Cortex of kidney (tissue), 1 donor: Measurements from ENCODE around the gene C1QB.
"Not testable (repeated sequence)": the region's sequence is repeated elsewhere in the genome, so short reads cannot be mapped to it uniquely, and the experiment has no call there.

Source experiments
- DNase-seq: peaks from one replicate; lab custom pipeline; 2025; lab: John Stamatoyannopoulos, UW

The C1QB gene

GRCh38 chr1:22696610-22697009, 43.6 kb downstream of the C1QB start:
- DNase-seq: no peak

DNA sequence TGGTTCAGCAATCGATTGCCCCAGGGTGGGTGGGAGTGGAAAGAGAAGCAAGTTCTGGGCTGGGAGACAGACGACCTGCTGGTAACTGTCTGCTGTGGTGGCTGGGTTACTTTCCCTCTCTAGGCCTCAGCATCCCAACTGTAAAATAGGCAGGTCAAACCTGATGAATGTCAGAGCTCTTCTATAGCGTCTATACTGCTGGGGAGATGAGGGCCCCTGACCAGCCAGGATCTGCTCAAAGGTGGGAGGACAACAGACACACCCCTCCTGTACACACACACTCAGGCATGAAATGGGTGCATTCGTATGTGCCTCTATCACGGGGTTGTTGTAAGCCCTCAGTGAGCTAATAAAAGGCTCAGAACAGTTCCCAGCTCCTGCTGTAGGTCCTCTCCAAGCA, 44.9 kb downstream of the C1QB start:
- no peak for DNase-seq

GRCh38 chr1:22699681-22700520, 46.9 kb downstream of the C1QB start:
- no peak for DNase-seq

- no peak for DNase-seq
Measured at GRCh38 chr1:22702296-22703085, 49.5 kb downstream of the C1QB start.

DNA sequence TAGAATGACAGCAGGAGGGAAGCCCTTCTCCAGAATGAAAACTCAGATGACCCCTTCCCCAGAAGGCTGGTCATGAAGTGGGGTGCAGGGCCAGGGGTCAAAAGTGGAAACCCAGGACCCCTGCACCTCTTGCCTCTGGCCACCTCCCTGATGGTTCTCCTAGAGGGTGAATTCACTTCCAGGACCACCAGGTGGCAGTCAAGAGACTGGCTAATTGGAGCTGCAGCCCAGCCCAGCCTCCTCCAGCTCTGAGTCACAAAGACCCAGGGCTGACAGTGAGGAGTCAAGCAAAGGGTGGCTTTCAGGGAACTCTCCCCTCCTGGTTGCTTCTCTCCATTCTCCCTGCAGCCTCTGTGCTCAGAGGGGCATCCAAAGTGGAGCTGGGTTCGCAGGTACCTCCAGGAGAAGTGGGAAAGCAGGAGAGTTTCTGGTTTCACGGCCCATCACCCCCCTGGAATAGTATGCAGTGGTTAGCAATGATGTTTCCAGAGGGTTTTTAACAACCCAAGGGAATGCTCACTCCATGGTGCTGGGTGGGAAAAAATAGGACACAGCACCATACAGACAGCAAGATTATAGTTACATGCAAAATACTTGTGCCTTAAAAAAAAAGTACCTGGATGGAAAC, 51.5 kb downstream of the C1QB start:
- DNase-seq: no peak

- no peak for DNase-seq
Measured at GRCh38 chr1:22705586-22705985, 52.5 kb downstream of the C1QB start.

- not testable (repeated sequence) for DNase-seq
Measured at GRCh38 chr1:22706100-22706499, 53.1 kb downstream of the C1QB start.

GRCh38 chr1:22708777-22709176, 55.7 kb downstream of the C1QB start:
- DNase-seq: no peak

GRCh38 chr1:22709227-22709626, 56.2 kb downstream of the C1QB start:
- no peak for DNase-seq

DNA sequence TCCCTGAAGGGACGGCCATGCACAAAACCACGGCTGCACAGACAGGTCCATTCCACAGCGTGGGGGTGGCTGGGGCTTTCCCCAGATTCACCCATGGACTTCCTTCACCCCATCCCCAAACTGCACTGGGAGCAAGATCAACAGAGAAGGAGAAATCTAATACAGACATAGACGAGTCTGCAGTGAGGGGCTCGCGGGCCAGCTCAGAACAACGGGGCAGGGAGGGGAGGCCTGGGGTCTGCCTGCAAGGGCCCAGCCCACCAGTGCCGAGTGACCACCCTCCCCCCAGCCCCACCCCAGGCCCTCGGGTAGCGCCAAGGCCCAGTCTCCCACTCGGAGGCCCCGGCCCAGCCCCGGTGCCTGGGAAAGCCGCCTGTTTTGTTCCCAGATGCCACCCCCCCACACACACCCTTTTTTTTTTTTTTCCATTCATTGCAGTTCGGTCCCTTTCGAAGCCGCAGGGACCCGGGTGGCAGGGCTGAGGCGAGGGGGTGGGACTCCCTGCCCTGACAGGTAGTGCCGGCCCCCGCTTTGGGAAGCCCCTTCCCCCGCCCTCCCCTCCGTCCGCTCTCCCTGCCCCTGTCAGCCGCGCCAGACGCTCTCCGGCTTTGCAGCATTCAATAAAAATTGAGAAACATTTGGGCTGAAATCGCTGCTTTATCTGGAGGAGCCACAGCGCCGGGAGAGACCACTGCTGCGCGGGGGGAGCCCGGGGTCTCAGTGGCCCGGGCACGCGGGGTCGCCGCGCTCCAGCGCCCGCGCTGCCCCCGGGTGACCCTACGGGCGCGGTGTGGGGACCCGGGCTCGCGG, 57.1 kb downstream of the C1QB start:
- DNase-seq: no peak

- no peak for DNase-seq
Measured at GRCh38 chr1:22710701-22711049, 57.6 kb downstream of the C1QB start, which contains the start of gene EPHB2. Gene EPHB2 (plus strand): TSS chr1:22710839. CDS start chr1:22710983, 144 bp downstream.

- no peak for DNase-seq
Measured at GRCh38 chr1:22711071-22711470, 58.0 kb downstream of the C1QB start.
